ENCODE results near the gene NUCB2. TPM values are rescaled to one million over a fixed set of nuclear protein-coding genes. Genes with fewer than 3 reads are reported as not detected.

NUCB2 gene
- total RNA-seq, 2 experiments from 2014 or later, result 38.1 to 38.2 TPM

- peaks cover 42% of the 10 kb centered on the region for H3K9me3 Mint-ChIP-seq
- H3K27ac Mint-ChIP-seq, result no peak overlapping the region
- H3K36me3 Mint-ChIP-seq, result peaks cover 59% of the 10 kb centered on the region
- POLR2A ChIA-PET, result no interaction called here
- no peak for DNase-seq
- no peaks in the 10 kb centered on the region for H3K4me1 Mint-ChIP-seq (ENCODE audit: low read depth)
- intact Hi-C loops (cut with micrococcal nuclease), result no loop called here
- H3K4me3 Mint-ChIP-seq, result no peak overlapping the region
- CTCF ChIA-PET, result interaction anchor here (1.5 kb wide), 1 partner anchor 140 kb away, joined by 3 read pairs; no protein-coding TSS in a partner anchor
- no peaks in the 10 kb centered on the region for H3K27me3 Mint-ChIP-seq
Measured at GRCh38 chr11:17369684-17370243, 93.2 kb downstream of the NUCB2 start.

GRCh38 chr11:17371614-17372013, 95.1 kb downstream of the NUCB2 start:
- peaks cover 42% of the 10 kb centered on the region for H3K9me3 Mint-ChIP-seq
- peaks cover 59% of the 10 kb centered on the region for H3K36me3 Mint-ChIP-seq
- no peaks in the 10 kb centered on the region for H3K4me1 Mint-ChIP-seq (ENCODE audit: low read depth)
- ChIA-PET CTCF (interaction anchor here (1.7 kb wide), 1 partner anchor 12 kb away, joined by 5 read pairs; no protein-coding TSS in a partner anchor), POLR2A (interaction anchor here (0.5 kb wide), 1 partner anchor 80 kb away, joined by 3 read pairs; no protein-coding TSS in a partner anchor)
- no peaks in the 10 kb centered on the region for H3K27me3 Mint-ChIP-seq
- no peak overlapping the region for H3K4me3 Mint-ChIP-seq
- no peak for DNase-seq
- intact Hi-C loops (cut with micrococcal nuclease), result no loop called here
- no peak overlapping the region for H3K27ac Mint-ChIP-seq

DNA sequence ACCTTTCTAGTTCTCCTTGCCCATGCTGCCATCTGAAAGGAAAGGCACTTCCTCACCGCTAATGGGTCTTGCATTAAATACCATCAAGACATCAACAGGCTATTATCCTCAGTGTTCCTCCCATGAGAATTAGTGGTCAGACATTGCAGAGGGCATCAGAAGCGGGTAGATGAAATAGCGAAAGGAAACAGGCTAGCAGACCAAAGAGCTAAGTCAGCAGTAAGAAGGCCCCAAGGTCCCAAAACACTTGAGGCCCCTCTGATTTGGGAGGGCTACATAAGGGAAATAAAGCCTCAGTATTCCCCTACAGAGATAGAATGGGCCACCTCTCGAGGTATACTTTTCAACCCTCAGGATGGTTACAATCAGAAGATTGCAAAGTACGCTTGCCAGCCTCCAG, 99.0 kb downstream of the NUCB2 start:
- intact Hi-C loops (cut with micrococcal nuclease), result no loop called here
- Mint-ChIP-seq H3K9me3 (peaks cover 27% of the 10 kb centered on the region), H3K4me3 (no peak overlapping the region), H3K27me3 (no peaks in the 10 kb centered on the region), H3K36me3 (peaks cover 34% of the 10 kb centered on the region), H3K27ac (no peak overlapping the region), H3K4me1 (ENCODE audit: low read depth) (no peaks in the 10 kb centered on the region)
- CTCF ChIA-PET, result interaction anchor here (1.2 to 2.2 kb wide), 2 partner anchors 8 to 604 kb away, joined by 3 to 7 read pairs; no protein-coding TSS in a partner anchor
- POLR2A ChIA-PET, result no interaction called here
- DNase-seq, result no peak

- Mint-ChIP-seq H3K4me3 (no peak overlapping the region), H3K27ac (no peak overlapping the region), H3K4me1 (ENCODE audit: low read depth) (no peaks in the 10 kb centered on the region), H3K36me3 (peaks cover 25% of the 10 kb centered on the region), H3K9me3 (peaks cover 18% of the 10 kb centered on the region), H3K27me3 (no peaks in the 10 kb centered on the region)
- POLR2A ChIA-PET, result no interaction called here
- CTCF ChIA-PET, result interaction anchor here (1.1 kb wide), 1 partner anchor 10 kb away, joined by 3 read pairs; no protein-coding TSS in a partner anchor
- DNase-seq, result no peak
- intact Hi-C loops (cut with micrococcal nuclease), result no loop called here
Measured at GRCh38 chr11:17376493-17376892, 100.0 kb downstream of the NUCB2 start.

- H3K36me3 Mint-ChIP-seq, result peaks cover 5% of the 10 kb centered on the region
- no peaks in the 10 kb centered on the region for H3K4me1 Mint-ChIP-seq (ENCODE audit: low read depth)
- H3K27ac Mint-ChIP-seq, result no peak overlapping the region
- CTCF ChIA-PET, result interaction anchor here (0.5 to 2.4 kb wide), 4 partner anchors 30 to 149 kb away, joined by 3 to 7 read pairs (median 3); no protein-coding TSS in a partner anchor
- H3K4me3 Mint-ChIP-seq, result no peak overlapping the region
- no peaks in the 10 kb centered on the region for H3K9me3 Mint-ChIP-seq
- DNase-seq, result no peak
- H3K27me3 Mint-ChIP-seq, result no peaks in the 10 kb centered on the region
- POLR2A ChIA-PET, result interaction anchor here (0.6 kb wide), 1 partner anchor 185 kb away, joined by 3 read pairs; no protein-coding TSS in a partner anchor
- intact Hi-C loops (cut with micrococcal nuclease), result no loop called here
Measured at GRCh38 chr11:17378655-17379054, 102.1 kb downstream of the NUCB2 start.

GRCh38 chr11:17379383-17380180, 103.0 kb downstream of the NUCB2 start:
- ChIA-PET CTCF (interaction anchor here (0.5 to 5.9 kb wide), 6 partner anchors 9 to 1698 kb away, joined by 3 to 103 read pairs (median 4); partner anchors contain the start of gene KCNJ11), POLR2A (no interaction called here)
- DNase-seq, result no peak
- intact Hi-C loops (cut with micrococcal nuclease), result no loop called here
- Mint-ChIP-seq H3K36me3 (no peaks in the 10 kb centered on the region), H3K4me3 (no peak overlapping the region), H3K27me3 (no peaks in the 10 kb centered on the region), H3K9me3 (no peaks in the 10 kb centered on the region), H3K4me1 (ENCODE audit: low read depth) (no peaks in the 10 kb centered on the region), H3K27ac (no peak overlapping the region)

DNA sequence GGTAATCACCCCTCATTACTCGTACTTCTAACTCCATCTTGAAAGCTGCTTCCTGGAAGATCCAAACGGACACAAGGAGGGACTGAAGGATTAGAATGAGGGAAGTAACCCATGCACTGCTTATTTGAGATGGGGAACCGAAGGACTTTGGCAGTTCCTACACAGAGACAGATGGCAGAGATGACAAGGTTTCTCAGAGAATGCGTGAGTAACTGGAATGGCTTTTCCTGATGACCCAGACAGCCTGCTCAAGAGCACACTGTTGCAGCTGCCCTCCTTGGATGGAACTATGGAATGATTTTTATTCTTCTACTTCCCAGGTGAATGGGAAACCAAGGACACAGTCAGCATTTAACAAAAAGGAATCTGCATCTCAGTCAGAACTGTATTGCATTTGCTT, 104.6 kb downstream of the NUCB2 start:
- Mint-ChIP-seq H3K4me3 (no peak overlapping the region), H3K4me1 (ENCODE audit: low read depth) (no peaks in the 10 kb centered on the region), H3K36me3 (no peaks in the 10 kb centered on the region), H3K9me3 (no peaks in the 10 kb centered on the region), H3K27ac (no peak overlapping the region), H3K27me3 (no peaks in the 10 kb centered on the region)
- POLR2A ChIA-PET, result no interaction called here
- intact Hi-C loops (cut with micrococcal nuclease), result no loop called here
- CTCF ChIA-PET, result interaction anchor here (0.6 to 5.9 kb wide), 4 partner anchors 118 to 275 kb away, joined by 4 to 103 read pairs (median 25); no protein-coding TSS in a partner anchor
- DNase-seq, result no peak

Other genes with a start within 250 kb of the NUCB2 start
- 1,000 to 10,000 TPM; 1,729 to 1,745 TPM for gene RPS13, start 199.1 kb upstream of the NUCB2 start, total RNA-seq
- 10 to 100 TPM; 21.2 to 21.7 TPM for gene PIK3C2A, start 68.8 kb upstream of the NUCB2 start, total RNA-seq
- gene NCR3LG1, start 75.1 kb downstream of the NUCB2 start, total RNA-seq, result under 1 TPM; 0.69 to 0.82 TPM
- under 1 TPM; 0.10 to 0.57 TPM for gene KCNJ11, start 111.9 kb downstream of the NUCB2 start, total RNA-seq
- not detected for gene ABCC8, start 200.1 kb downstream of the NUCB2 start, total RNA-seq

Measured in activated CD4-positive, alpha-beta memory T cell treated with anti-CD3 and anti-CD28 coated beads for 36 hours (primary cell).